ENCODE data around the gene NLRC3. TPM values are rescaled to one million over a fixed set of nuclear protein-coding genes. Genes with fewer than 3 reads are reported as not detected.

NLRC3 gene
- total RNA-seq, 1 experiment from 2014 or later = 0.09 TPM

DNA sequence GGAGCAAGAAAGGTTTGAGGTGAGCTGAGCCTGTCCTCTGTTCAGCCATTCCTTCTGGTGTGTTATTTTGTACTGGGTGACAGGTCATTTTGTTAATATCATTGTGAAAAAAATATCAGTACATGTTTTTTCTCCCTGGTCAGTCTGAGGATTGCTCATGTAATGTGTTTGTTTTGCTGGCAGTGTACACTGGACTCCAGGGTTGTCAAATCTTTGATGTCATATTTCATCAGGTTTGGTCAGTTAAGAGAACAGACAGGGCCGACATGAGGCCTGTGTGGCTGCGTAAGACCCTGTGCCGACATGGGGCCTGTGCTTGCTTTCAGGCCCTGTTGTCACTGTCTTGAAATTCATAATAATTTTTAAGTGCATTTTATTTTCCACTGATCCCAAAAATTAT lies 53.9 kb downstream of the NLRC3 start:
- ChIA-PET POLR2A (ENCODE audit: low non-redundant PET) (no interaction called here), CTCF (no interaction called here)
- H3K4me1 ChIP-seq (ENCODE audit: insufficient read depth, low read length, poor library complexity, severe bottlenecking) = no peaks in the 10 kb centered on the region
- peaks cover 30% of the 10 kb centered on the region for H3K36me3 ChIP-seq (ENCODE audit: insufficient read depth, low read length, poor library complexity, severe bottlenecking)
- TF ChIP-seq EZH2 (IDR thresholded peaks at IDR 0.05; ENCODE audit: borderline replicate concordance, low read depth, low read length, poor library complexity, severe bottlenecking) = no peak
- TF ChIP-seq, protein P1, sequence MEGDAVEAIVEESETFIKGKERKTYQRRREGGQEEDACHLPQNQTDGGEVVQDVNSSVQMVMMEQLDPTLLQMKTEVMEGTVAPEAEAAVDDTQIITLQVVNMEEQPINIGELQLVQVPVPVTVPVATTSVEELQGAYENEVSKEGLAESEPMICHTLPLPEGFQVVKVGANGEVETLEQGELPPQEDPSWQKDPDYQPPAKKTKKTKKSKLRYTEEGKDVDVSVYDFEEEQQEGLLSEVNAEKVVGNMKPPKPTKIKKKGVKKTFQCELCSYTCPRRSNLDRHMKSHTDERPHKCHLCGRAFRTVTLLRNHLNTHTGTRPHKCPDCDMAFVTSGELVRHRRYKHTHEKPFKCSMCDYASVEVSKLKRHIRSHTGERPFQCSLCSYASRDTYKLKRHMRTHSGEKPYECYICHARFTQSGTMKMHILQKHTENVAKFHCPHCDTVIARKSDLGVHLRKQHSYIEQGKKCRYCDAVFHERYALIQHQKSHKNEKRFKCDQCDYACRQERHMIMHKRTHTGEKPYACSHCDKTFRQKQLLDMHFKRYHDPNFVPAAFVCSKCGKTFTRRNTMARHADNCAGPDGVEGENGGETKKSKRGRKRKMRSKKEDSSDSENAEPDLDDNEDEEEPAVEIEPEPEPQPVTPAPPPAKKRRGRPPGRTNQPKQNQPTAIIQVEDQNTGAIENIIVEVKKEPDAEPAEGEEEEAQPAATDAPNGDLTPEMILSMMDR (conservative IDR thresholded peaks at IDR 0.05; ENCODE audit: low read depth, low read length) = no peak
- H3K4me3 ChIP-seq (ENCODE audit: low read depth, low read length, poor library complexity, severe bottlenecking) = no peak overlapping the region
- DNase-seq (ENCODE audit: low spot score) = no peak
- H3K27ac ChIP-seq (ENCODE audit: low read depth, low read length, poor library complexity, severe bottlenecking) = no peak overlapping the region
- no peaks in the 10 kb centered on the region for H3K9me3 ChIP-seq (ENCODE audit: low read depth, low read length, poor library complexity, severe bottlenecking)
- intact Hi-C loops (cut with micrococcal nuclease; ENCODE audit: unreplicated experiment) = no loop called here
- no peaks in the 10 kb centered on the region for H3K27me3 ChIP-seq (replicated peaks; ENCODE audit: insufficient read depth, low read depth, low read length, poor library complexity)
- BruUV-seq (replicated peaks) = no TSS peak

GRCh38 chr16:3520841-3521240 lies 56.4 kb downstream of the NLRC3 start:
- Histone ChIP-seq H3K36me3 (ENCODE audit: insufficient read depth, low read length, poor library complexity, severe bottlenecking) (peaks cover 45% of the 10 kb centered on the region), H3K27ac (ENCODE audit: low read depth, low read length, poor library complexity, severe bottlenecking) (no peak overlapping the region), H3K4me3 (ENCODE audit: low read depth, low read length, poor library complexity, severe bottlenecking) (no peak overlapping the region), H3K9me3 (ENCODE audit: low read depth, low read length, poor library complexity, severe bottlenecking) (no peaks in the 10 kb centered on the region), H3K4me1 (ENCODE audit: insufficient read depth, low read length, poor library complexity, severe bottlenecking) (no peaks in the 10 kb centered on the region), H3K27me3 (replicated peaks; ENCODE audit: insufficient read depth, low read depth, low read length, poor library complexity) (no peaks in the 10 kb centered on the region)
- TF ChIP-seq, protein P1 (conservative IDR thresholded peaks at IDR 0.05; ENCODE audit: low read depth, low read length) = no peak
- no peak for TF ChIP-seq EZH2 (IDR thresholded peaks at IDR 0.05; ENCODE audit: borderline replicate concordance, low read depth, low read length, poor library complexity, severe bottlenecking)
- ChIA-PET POLR2A (ENCODE audit: low non-redundant PET) (no interaction called here), CTCF (no interaction called here)
- intact Hi-C loops (cut with micrococcal nuclease; ENCODE audit: unreplicated experiment) = no loop called here
- DNase-seq (ENCODE audit: low spot score) = no peak
- BruUV-seq (replicated peaks) = no TSS peak

GRCh38 chr16:3520413-3520812 lies 56.8 kb downstream of the NLRC3 start:
- intact Hi-C loops (cut with micrococcal nuclease; ENCODE audit: unreplicated experiment) = no loop called here
- Histone ChIP-seq H3K4me3 (ENCODE audit: low read depth, low read length, poor library complexity, severe bottlenecking) (no peak overlapping the region), H3K4me1 (ENCODE audit: insufficient read depth, low read length, poor library complexity, severe bottlenecking) (no peaks in the 10 kb centered on the region), H3K36me3 (ENCODE audit: insufficient read depth, low read length, poor library complexity, severe bottlenecking) (peaks cover 49% of the 10 kb centered on the region), H3K9me3 (ENCODE audit: low read depth, low read length, poor library complexity, severe bottlenecking) (no peaks in the 10 kb centered on the region), H3K27me3 (replicated peaks; ENCODE audit: insufficient read depth, low read depth, low read length, poor library complexity) (no peaks in the 10 kb centered on the region), H3K27ac (ENCODE audit: low read depth, low read length, poor library complexity, severe bottlenecking) (no peak overlapping the region)
- no peak for TF ChIP-seq EZH2 (IDR thresholded peaks at IDR 0.05; ENCODE audit: borderline replicate concordance, low read depth, low read length, poor library complexity, severe bottlenecking)
- TF ChIP-seq, protein P1 (conservative IDR thresholded peaks at IDR 0.05; ENCODE audit: low read depth, low read length) = no peak
- no TSS peak for BruUV-seq (replicated peaks)
- ChIA-PET POLR2A (ENCODE audit: low non-redundant PET) (no interaction called here), CTCF (no interaction called here)
- no peak for DNase-seq (ENCODE audit: low spot score)
